Cardiac muscle cell (in vitro differentiated cells and primary cell): Measurements from ENCODE around the gene OXCT1. TPM values are rescaled to one million over a fixed set of nuclear protein-coding genes. Genes with fewer than 3 reads are reported as not detected.
A peak's percentile ranks its signal among the peaks of the same experiment; 100 is the strongest.

Experiments
- DNase-seq, 2 donors: peaks; one replicate each; pipeline versions ENCODE4 v3.0.0 to v3.0.0-alpha.2; 2010 to 2017; ENCODE audit warnings: low read depth in 1 of 2, low spot score in 1 of 2
- H3K27ac ChIP-seq: fragments of 200-600 bp; sonication (generic); 2 replicates; pipeline ENCODE4 v1.5.1; 2016
- H3K27me3 ChIP-seq: fragments of 200-600 bp; sonication (generic); 2 replicates; pipeline ENCODE4 v1.6.0; 2016; ENCODE audit warnings: control low read depth
- H3K36me3 ChIP-seq: fragments of 200-600 bp; sonication (generic); 2 replicates; pipeline ENCODE4 v1.5.1; 2016; ENCODE audit warnings: control low read depth
- H3K4me1 ChIP-seq: fragments of 200-600 bp; sonication (generic); 2 replicates; pipeline ENCODE4 v1.8.1; 2017; ENCODE audit warnings: low read depth, mild to moderate bottlenecking, mixed run types
- H3K4me3 ChIP-seq: fragments of 200-600 bp; sonication (generic); 2 replicates; pipeline ENCODE4 v1.5.1; 2016; ENCODE audit warnings: mild to moderate bottlenecking
- H3K9me3 ChIP-seq: fragments of 200-600 bp; sonication (generic); 2 replicates; pipeline ENCODE4 v1.5.1; 2017; ENCODE audit warnings: low read depth, mild to moderate bottlenecking, control low read depth
- polyA plus RNA-seq: library from polyadenylated mRNA; unstranded; fragments of >200 nt; fragmentation: Nextera tagmentation; extraction: Ambion mirVana; gene quantifications from 2 replicates; pipeline ENCODE4 v1.2.1, GENCODE V29; 2016
- total RNA-seq: library from RNA; depleted of rRNA; stranded (reverse); fragments of >200 nt; gene quantifications from 2 replicates; pipeline ENCODE4 v1.2.3, GENCODE V29; 2016
- TF ChIP-seq, protein P1 (sequence below): IDR thresholded peaks from 2 replicates; pipeline ENCODE4 v1.5.1; 2012; ENCODE audit warnings: low read depth, mild to moderate bottlenecking, low read length

OXCT1 gene
- total and polyA plus RNA-seq, 2 experiments from 2014 or later: 54.8 to 55.8 TPM

DNA sequence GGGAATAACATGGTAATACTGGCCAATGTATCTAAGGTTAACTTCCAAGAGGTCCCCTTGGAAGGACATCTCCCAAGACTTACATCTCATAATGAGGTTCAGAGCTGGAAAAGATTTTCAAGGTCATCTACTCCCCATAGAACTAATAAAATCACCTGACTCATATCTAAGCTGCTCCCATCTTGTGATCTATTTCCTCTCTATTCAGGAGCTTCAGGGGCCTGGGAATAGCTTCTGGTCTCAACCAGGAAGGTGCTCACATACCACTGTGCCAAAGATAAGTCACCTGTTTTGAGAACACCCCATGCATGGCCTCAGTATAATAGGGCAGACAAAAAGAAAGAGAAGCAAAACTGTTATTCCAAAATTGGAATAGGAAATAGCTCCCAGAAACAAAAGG, 74.2 kb downstream of the OXCT1 start:
- Histone ChIP-seq H3K4me3 (no peak overlapping the region), H3K4me1 (peaks cover 11% of the 10 kb centered on the region), H3K36me3 (no peaks in the 10 kb centered on the region), H3K9me3 (no peaks in the 10 kb centered on the region), H3K27me3 (no peaks in the 10 kb centered on the region), H3K27ac (no peak overlapping the region)
- TF ChIP-seq, protein P1, sequence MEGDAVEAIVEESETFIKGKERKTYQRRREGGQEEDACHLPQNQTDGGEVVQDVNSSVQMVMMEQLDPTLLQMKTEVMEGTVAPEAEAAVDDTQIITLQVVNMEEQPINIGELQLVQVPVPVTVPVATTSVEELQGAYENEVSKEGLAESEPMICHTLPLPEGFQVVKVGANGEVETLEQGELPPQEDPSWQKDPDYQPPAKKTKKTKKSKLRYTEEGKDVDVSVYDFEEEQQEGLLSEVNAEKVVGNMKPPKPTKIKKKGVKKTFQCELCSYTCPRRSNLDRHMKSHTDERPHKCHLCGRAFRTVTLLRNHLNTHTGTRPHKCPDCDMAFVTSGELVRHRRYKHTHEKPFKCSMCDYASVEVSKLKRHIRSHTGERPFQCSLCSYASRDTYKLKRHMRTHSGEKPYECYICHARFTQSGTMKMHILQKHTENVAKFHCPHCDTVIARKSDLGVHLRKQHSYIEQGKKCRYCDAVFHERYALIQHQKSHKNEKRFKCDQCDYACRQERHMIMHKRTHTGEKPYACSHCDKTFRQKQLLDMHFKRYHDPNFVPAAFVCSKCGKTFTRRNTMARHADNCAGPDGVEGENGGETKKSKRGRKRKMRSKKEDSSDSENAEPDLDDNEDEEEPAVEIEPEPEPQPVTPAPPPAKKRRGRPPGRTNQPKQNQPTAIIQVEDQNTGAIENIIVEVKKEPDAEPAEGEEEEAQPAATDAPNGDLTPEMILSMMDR: no peak
- no peak for DNase-seq

DNA sequence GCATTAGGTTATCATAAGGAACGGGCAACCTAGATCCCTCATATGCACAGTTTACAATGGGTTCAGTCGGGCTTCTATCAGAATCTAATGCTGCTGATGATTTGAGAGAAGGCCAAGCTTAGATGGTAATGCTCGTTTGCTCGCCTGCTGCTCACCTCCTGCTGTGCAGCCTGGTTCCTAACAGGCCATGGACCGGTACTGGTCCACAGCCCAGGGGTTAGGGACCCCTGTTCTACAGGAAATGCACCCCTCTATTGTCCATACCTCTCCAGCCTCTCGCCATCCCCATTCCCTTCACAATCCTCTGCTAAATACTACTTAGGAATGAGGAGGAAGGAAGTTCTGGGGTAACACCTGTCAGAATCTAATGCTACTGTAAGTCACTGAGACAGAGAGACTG, 75.1 kb downstream of the OXCT1 start:
- no peak for DNase-seq
- no peaks in the 10 kb centered on the region for H3K36me3 ChIP-seq
- no peaks in the 10 kb centered on the region for H3K27me3 ChIP-seq
- no peak overlapping the region for H3K4me3 ChIP-seq
- peak overlapping the region; percentile 72 for H3K27ac ChIP-seq
- H3K4me1 ChIP-seq: peaks cover 11% of the 10 kb centered on the region
- TF ChIP-seq, protein P1: no peak
- no peaks in the 10 kb centered on the region for H3K9me3 ChIP-seq

DNA sequence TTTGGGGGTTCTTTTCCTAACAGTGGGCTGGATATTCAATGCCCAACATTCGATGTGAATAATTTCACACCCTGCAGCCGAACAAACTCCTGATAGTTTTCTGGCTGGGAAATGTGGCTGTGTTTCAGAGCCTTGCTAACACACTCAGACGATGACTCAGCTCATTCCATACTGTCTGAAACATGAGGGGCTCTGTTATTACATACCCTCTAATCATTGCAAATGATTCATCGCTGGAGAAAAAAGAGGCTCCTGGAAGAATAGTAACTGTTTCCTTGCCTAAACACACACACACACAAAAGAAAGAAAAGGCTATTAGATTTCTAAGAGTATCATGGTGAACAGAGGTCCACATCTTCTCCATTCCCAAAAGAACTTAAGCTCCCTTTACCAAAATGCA, 75.8 kb downstream of the OXCT1 start:
- Histone ChIP-seq H3K4me3 (no peak overlapping the region), H3K4me1 (peaks cover 11% of the 10 kb centered on the region), H3K27me3 (no peaks in the 10 kb centered on the region), H3K27ac (peak overlapping the region; percentile 72), H3K9me3 (no peaks in the 10 kb centered on the region), H3K36me3 (no peaks in the 10 kb centered on the region)
- TF ChIP-seq, protein P1: no peak
- DNase-seq: peak; percentile 48 to 93

DNA sequence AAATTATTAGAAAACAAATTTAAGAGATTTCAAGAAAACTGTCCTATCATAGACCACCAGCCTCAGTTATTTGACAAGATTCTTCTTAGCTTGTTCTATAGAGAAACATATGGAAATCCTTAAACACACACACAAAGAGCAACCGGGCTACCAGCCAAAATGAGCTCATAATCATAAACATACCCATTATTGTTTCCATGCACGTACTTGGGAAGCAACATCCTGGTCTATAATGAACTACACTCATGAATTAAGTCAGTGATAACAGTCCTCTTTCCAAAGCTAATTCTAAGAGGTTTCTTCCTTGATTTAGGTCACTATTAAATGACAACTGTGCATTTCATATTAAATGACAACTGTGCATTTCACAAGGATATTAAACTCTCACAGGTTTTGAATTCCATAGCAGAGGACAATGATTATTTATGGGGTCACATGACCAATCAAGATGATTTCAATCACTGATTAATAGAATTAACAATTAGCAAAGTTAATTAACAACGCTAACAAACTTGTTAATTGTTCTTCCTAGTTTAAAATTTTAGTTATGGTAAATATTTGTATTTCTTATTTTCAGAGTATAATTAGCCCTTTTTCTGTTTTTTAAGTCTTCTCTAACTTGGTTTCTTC, 77.0 kb downstream of the OXCT1 start:
- H3K4me1 ChIP-seq: peaks cover 11% of the 10 kb centered on the region
- peak in 1 of 2 donors; percentile 74 for DNase-seq

DNA sequence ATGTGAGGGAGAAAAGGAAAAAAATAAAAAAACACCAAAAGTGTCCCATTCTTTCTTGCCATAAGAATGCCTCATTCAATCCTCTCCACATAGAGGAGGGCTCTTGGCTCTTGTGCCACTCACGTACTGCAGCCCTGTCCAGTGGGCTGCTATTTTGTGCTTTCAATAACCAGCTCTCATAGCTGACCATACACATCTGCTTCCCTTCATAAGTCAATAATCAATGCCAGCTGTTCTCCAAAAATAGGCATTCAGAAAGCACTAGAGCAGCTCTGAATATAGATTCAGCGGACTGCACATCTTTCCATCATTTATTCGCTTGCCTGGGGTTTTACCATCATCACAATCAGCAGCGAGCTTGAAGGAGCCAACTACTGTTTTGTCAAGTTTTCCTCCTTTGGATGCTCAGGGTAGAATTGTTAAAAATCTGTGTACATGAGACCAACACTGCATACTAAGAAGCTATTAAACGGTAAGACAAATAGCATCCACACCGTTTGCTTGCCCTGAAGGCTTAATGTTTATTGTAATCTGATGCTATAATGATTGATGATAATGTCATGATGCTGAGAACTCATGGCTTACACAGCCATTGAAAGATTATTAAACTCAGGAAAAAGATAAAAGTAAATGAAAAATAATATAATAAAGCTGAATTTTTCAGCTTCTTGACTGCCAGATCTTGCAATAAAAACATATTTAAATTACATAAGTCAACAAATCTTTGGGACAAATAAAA, 80.0 kb downstream of the OXCT1 start:
- peaks cover 11% of the 10 kb centered on the region for H3K4me1 ChIP-seq
- H3K27me3 ChIP-seq: no peaks in the 10 kb centered on the region

More for the DNA sequence above, 77.0 kb downstream of the OXCT1 start:
- Histone ChIP-seq H3K27ac (no peak overlapping the region), H3K36me3 (no peaks in the 10 kb centered on the region), H3K27me3 (no peaks in the 10 kb centered on the region), H3K9me3 (no peaks in the 10 kb centered on the region), H3K4me3 (no peak overlapping the region)
- TF ChIP-seq, protein P1: no peak

More for the DNA sequence above, 80.0 kb downstream of the OXCT1 start:
- Histone ChIP-seq H3K9me3 (no peaks in the 10 kb centered on the region), H3K36me3 (no peaks in the 10 kb centered on the region), H3K4me3 (no peak overlapping the region), H3K27ac (no peak overlapping the region)
- DNase-seq: no peak
- TF ChIP-seq, protein P1: no peak
